Measurements from ENCODE around the gene GPRIN2.

DNA sequence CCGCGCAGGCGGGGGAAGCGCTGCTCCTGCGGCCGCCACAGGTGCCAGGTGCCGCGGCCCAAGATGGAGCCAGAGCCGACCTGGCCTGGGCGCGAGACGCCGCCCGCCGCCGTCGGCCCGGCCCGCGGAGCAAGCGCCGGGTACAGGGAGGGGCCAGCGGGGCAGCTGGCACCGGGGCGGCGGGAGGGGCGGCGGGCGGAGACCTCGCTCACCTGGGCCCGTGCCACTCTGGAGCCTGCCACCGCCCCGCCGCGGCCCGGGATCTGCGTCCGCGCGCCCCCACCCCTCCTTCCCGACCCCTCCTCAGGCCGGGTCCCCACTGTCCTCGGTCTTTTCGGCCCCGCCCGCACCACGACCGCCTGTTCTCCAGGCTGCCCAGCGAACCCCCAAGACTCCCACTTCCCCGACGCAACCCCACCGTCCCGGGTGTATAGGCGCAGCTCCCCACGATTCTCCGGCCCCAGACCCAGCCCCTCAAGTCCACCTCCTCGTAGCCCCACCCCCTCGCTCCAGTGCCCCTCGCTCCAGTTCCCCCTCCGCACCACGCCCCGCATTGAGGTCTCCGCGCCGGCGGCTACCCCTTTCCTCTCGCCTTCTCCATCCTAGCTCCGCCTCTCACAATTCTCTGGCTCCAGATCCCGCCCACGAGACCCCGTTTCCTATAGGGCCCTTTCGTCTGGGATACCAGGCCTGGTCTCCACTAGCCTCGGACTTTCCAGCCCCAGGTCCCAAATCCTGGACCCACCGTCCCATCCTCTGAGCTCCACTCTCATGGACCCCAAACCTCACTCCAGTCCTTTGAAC, at the start of gene GPRIN2:
- TF ChIP-seq CTCF (IDR thresholded peaks at IDR 0.05; ENCODE audit: poor library complexity, severe bottlenecking) (no peak), RAD21 (conservative IDR thresholded peaks at IDR 0.05) (no peak), MXI1 (conservative IDR thresholded peaks at IDR 0.05; ENCODE audit: poor library complexity, severe bottlenecking) (no peak), TAF1 (IDR thresholded peaks at IDR 0.05; ENCODE audit: low read depth) (no peak), EP300 (conservative IDR thresholded peaks at IDR 0.05; ENCODE audit: poor library complexity, severe bottlenecking) (no peak), SMC3 (conservative IDR thresholded peaks at IDR 0.05; ENCODE audit: poor library complexity) (no peak)

Measured in neural cell (in vitro differentiated cells).